ENCODE measurements around the gene PEX26. TPM values are rescaled to one million over a fixed set of nuclear protein-coding genes. Genes with fewer than 3 reads are reported as not detected.

Gene PEX26
- total RNA-seq, 1 donor from 2014 or later, result 44.9 TPM

GRCh38 chr22:18091478-18091877 is 13.7 kb downstream of the PEX26 start:
- Mint-ChIP-seq H3K27ac (ENCODE audit: unreplicated experiment) (no peak overlapping the region), H3K27me3 (ENCODE audit: low read depth) (no peaks in the 10 kb centered on the region), H3K9me3 (no peaks in the 10 kb centered on the region), H3K4me1 (no peaks in the 10 kb centered on the region), H3K36me3 (ENCODE audit: low read depth) (peaks cover 20% of the 10 kb centered on the region), H3K4me3 (no peak overlapping the region)
- TF ChIP-seq, protein P1, sequence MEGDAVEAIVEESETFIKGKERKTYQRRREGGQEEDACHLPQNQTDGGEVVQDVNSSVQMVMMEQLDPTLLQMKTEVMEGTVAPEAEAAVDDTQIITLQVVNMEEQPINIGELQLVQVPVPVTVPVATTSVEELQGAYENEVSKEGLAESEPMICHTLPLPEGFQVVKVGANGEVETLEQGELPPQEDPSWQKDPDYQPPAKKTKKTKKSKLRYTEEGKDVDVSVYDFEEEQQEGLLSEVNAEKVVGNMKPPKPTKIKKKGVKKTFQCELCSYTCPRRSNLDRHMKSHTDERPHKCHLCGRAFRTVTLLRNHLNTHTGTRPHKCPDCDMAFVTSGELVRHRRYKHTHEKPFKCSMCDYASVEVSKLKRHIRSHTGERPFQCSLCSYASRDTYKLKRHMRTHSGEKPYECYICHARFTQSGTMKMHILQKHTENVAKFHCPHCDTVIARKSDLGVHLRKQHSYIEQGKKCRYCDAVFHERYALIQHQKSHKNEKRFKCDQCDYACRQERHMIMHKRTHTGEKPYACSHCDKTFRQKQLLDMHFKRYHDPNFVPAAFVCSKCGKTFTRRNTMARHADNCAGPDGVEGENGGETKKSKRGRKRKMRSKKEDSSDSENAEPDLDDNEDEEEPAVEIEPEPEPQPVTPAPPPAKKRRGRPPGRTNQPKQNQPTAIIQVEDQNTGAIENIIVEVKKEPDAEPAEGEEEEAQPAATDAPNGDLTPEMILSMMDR (conservative IDR thresholded peaks at IDR 0.05), result no peak
- DNase-seq (ENCODE audit: low read depth, low spot score), result no peak

DNA sequence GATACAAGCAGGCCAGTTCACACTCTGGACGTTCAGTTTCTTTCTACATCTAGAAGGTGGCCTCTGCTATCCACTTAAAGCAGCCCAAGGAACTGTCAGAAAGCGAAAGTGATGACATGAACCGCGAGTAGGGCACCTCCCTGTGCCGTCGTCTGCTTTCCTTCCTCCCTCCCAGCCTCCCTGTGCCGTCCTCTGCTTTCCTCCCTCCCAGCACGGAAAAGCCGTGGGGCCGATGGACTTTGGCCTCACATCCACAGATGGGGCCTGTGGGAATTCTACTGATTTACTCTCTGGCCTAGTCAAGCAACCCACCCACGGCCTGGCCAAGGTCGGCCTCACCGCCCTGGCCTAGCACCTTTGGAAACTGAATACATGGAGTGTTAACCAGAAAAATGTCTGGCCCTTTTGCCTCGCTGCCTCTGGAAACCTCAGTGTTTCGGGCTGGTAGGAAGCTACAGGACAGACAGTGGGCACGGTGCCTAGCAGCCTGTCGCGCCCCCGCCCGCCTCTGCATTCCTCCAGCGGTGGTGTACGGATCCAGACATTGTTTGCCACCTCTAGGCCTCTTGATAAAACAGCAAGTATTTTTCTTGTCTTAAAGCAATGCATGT is 14.2 kb downstream of the PEX26 start:
- Mint-ChIP-seq H3K9me3 (no peaks in the 10 kb centered on the region), H3K36me3 (ENCODE audit: low read depth) (peaks cover 20% of the 10 kb centered on the region), H3K27me3 (ENCODE audit: low read depth) (no peaks in the 10 kb centered on the region), H3K4me3 (no peak overlapping the region), H3K4me1 (no peaks in the 10 kb centered on the region), H3K27ac (ENCODE audit: unreplicated experiment) (peak overlapping the region; percentile 78)
- TF ChIP-seq, protein P1 (conservative IDR thresholded peaks at IDR 0.05), result no peak
- DNase-seq (ENCODE audit: low read depth, low spot score), result no peak

- no peaks in the 10 kb centered on the region for H3K9me3 Mint-ChIP-seq
- H3K4me3 Mint-ChIP-seq, result no peak overlapping the region
- no peaks in the 10 kb centered on the region for H3K27me3 Mint-ChIP-seq (ENCODE audit: low read depth)
- H3K4me1 Mint-ChIP-seq, result no peaks in the 10 kb centered on the region
- TF ChIP-seq, protein P1 (conservative IDR thresholded peaks at IDR 0.05), result no peak
- no peak overlapping the region for H3K27ac Mint-ChIP-seq (ENCODE audit: unreplicated experiment)
- peaks cover 20% of the 10 kb centered on the region for H3K36me3 Mint-ChIP-seq (ENCODE audit: low read depth)
- DNase-seq (ENCODE audit: low read depth, low spot score), result no peak
These were observed 15.9 kb downstream of the PEX26 start for GRCh38 chr22:18093661-18094060.

DNA sequence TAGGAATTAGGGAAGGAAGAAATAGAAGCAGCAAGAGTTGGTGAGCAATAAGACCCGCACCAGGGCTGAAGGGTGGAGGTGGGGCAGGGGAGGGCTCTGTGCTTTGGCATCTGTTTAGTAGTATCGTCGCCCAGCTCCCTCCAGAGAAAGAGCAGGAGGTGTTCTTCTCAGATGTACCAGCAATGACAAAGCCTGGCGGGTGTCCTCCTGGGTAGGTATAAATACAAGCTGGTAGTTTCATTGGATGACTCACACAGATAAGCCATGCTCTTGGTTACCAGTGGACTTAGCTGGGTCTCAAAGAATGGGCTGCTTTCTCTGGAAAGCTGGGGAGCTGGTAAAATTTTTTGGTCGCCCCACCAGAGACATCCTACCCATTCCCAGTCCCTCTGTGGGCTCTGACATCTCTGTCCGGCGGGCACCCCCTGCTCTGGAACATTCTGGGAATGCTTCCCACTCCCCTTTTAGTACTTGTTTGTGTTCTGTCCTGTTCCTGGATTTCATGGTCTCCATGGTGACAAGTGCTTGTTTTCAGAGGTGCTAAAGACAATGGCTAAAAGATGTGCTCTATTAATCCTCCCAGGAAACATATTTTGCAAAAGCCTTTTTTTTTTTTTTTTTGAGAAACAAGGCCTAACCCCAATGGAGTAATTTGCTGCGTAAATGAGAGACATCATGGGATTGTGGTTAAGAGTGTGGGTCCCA is 17.5 kb downstream of the PEX26 start:
- H3K36me3 Mint-ChIP-seq (ENCODE audit: low read depth), result peaks cover 17% of the 10 kb centered on the region
- no peaks in the 10 kb centered on the region for H3K9me3 Mint-ChIP-seq
- no peaks in the 10 kb centered on the region for H3K27me3 Mint-ChIP-seq (ENCODE audit: low read depth)
- no peak for DNase-seq (ENCODE audit: low read depth, low spot score)
- H3K4me1 Mint-ChIP-seq, result no peaks in the 10 kb centered on the region
- TF ChIP-seq, protein P1 (conservative IDR thresholded peaks at IDR 0.05), result no peak
- H3K4me3 Mint-ChIP-seq, result no peak overlapping the region
- H3K27ac Mint-ChIP-seq (ENCODE audit: unreplicated experiment), result no peak overlapping the region

DNA sequence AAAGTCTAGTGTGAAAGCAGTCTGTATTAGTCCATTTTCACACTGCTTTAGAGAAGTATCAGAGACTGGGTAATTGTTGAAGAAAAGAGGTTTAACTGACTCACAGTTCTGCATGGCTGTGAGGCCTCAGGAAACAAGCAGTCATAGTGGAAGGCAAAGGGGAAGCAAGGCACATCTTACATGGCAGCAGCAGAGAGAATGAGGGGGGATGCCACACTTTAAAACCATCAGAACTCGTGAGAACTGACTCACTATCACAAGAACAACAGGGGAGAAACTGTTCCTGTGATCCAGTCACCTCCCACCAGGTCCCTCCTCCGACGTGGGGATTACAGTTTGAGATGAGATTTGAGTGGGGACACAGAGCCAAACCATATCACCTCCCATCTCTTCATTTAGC is 19.0 kb downstream of the PEX26 start:
- H3K36me3 Mint-ChIP-seq (ENCODE audit: low read depth), result peaks cover 17% of the 10 kb centered on the region
- TF ChIP-seq, protein P1 (conservative IDR thresholded peaks at IDR 0.05), result no peak

More for the DNA sequence above, 19.0 kb downstream of the PEX26 start:
- Mint-ChIP-seq H3K27me3 (ENCODE audit: low read depth) (no peaks in the 10 kb centered on the region), H3K4me1 (no peaks in the 10 kb centered on the region), H3K27ac (ENCODE audit: unreplicated experiment) (no peak overlapping the region), H3K4me3 (no peak overlapping the region), H3K9me3 (no peaks in the 10 kb centered on the region)
- DNase-seq (ENCODE audit: low read depth, low spot score), result no peak

All from neural crest cell (in vitro differentiated cells).